Skeletal muscle satellite cell (primary cell): ENCODE data around the gene RNF11.
A peak's percentile ranks its signal among the peaks of the same experiment; 100 is the strongest.

Experiments
- H3K27me3 ChIP-seq: 2 replicates; pipeline ENCODE4 v1.7.0; 2013; ENCODE audit warnings: low read length; ENCODE audit not compliant: control insufficient read depth, insufficient read depth
- H3K36me3 ChIP-seq: 2 replicates; pipeline ENCODE4 v1.7.0; 2013; ENCODE audit warnings: mild to moderate bottlenecking, control low read depth, low read length; ENCODE audit not compliant: insufficient read depth
- H3K4me1 ChIP-seq: 2 replicates; pipeline ENCODE4 v1.7.0; 2013; ENCODE audit warnings: low read length; ENCODE audit not compliant: control insufficient read depth, insufficient read depth
- H3K4me2 ChIP-seq: 2 replicates; pipeline ENCODE4 v1.7.0; 2013; ENCODE audit warnings: mild to moderate bottlenecking, low read length
- H3K4me3 ChIP-seq: 2 replicates; pipeline ENCODE4 v1.7.0; 2013; ENCODE audit warnings: low read length
- H3K9ac ChIP-seq: 2 replicates; pipeline ENCODE4 v1.7.0; 2013; ENCODE audit warnings: mild to moderate bottlenecking, low read depth, low read length, moderate library complexity
- H3K9me3 ChIP-seq: replicated peaks from 2 replicates; pipeline ENCODE4 v1.7.0; 2013; ENCODE audit warnings: mild to moderate bottlenecking, control low read depth, low read length

RNF11 gene

DNA sequence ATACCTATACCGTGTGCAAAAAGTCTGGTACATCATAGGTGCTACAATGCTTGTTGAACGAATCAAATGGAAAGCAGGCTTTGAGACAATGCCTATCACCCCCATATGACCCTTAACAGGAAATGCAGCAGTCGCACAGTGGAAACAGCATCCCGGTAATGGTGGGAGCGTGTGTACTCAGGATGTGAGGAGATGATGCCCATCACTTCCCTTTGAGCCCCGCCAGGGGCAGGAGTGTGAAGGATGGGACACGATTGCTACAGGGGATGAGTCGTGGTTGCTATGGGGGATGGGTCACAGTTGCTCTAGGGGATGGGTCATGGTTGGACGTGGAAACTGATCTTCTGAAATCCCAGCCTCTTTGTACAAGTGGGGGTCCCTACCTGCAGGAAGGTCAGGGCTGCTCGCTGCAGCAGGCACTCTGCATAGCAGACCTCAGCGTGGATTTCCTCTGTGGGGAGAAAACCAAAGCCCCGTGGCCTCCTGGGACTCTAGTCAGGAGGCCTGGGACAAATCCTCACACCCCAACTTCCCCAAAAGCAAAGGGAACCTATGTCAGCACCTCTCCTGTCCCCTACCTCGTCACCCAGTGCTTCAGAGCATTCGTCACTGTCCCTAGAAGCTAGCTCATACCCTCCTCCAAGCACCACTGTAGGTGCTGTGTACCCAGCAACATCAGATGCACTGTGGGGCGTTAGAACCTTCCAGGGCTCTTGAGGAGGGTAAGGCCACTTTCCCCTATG, 75.0 kb downstream of the RNF11 start:
- H3K36me3 ChIP-seq, result no peaks in the 10 kb centered on the region
- no peaks in the 10 kb centered on the region for H3K9me3 ChIP-seq
- no peak overlapping the region for H3K4me2 ChIP-seq
- no peak overlapping the region for H3K9ac ChIP-seq
- no peaks in the 10 kb centered on the region for H3K27me3 ChIP-seq
- peaks cover 12% of the 10 kb centered on the region for H3K4me1 ChIP-seq
- H3K4me3 ChIP-seq, result no peak overlapping the region

DNA sequence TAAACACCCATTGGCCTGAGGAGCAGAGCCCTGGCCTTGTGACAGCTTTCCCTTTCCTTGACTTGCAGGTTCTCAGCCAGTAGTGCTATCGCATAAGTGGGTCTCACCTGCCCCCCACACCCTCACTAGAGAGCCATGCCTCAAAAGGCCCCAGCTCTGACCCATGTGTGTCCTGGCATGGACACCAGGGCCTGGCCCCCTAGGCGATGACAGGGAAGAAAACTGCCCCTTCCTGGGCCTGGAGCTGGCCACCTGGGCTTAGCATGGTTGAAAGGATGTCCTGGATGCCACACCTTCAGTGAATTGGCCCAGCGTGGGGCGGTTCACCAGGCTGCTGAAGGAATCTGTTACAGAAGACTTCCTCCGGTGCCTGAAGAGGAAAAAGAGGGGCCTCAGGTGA, 75.8 kb downstream of the RNF11 start:
- no peaks in the 10 kb centered on the region for H3K36me3 ChIP-seq
- H3K9ac ChIP-seq, result no peak overlapping the region
- H3K9me3 ChIP-seq, result no peaks in the 10 kb centered on the region
- no peak overlapping the region for H3K4me2 ChIP-seq
- no peak overlapping the region for H3K4me3 ChIP-seq
- H3K27me3 ChIP-seq, result no peaks in the 10 kb centered on the region
- H3K4me1 ChIP-seq, result peaks cover 12% of the 10 kb centered on the region

DNA sequence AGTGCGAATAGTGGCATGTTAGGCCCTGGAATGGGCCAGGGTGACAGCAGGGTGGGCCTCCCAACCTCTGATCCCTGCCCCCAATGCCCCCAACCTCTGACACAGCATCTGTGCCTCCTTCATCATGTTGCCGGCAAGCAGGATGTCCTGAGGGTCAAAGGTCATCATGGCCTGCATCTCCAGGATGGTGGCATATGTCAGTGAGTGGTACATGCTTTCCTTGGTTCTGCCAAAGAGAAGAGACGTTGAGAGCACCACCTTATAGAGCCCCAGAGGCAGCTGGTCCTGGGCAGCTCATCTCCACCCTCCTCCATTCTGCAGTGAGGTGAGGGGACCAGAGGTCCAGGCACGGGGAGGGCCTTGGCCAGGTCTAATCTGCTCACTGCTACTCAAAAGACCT, 76.6 kb downstream of the RNF11 start:
- Histone ChIP-seq H3K4me2 (no peak overlapping the region), H3K9me3 (no peaks in the 10 kb centered on the region), H3K27me3 (no peaks in the 10 kb centered on the region), H3K36me3 (no peaks in the 10 kb centered on the region), H3K4me1 (peaks cover 12% of the 10 kb centered on the region), H3K4me3 (no peak overlapping the region), H3K9ac (no peak overlapping the region)

DNA sequence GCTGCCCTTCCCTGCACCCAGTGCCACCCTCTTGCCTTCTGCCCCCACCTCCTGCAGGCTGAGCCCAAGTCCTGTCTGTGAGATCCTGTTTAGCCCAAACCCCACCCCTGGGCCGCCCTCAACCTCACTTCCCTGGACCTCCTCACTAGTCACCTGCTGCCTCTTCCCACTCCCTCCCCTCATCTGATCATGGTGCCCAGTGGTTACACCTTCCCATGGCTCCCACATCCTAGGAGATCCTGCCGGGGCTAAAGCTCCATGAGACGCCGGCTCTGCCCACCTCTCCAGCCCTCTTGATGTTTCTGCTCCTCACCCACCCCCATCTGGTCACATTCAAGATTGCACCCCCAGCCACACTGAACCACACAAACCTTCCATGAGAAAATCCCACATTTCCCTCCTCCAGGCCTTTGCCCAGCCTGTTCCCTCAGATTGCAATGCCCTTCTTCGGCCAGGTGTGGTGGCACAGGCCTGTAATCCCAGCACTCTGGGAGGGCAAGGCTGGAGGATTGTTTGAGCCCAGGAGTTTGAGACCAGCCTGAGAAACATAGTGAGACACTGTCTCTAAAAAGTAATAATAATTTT, 77.3 kb downstream of the RNF11 start:
- peaks cover 12% of the 10 kb centered on the region for H3K4me1 ChIP-seq
- no peaks in the 10 kb centered on the region for H3K27me3 ChIP-seq
- no peaks in the 10 kb centered on the region for H3K9me3 ChIP-seq
- no peak overlapping the region for H3K4me3 ChIP-seq
- H3K9ac ChIP-seq, result peak overlapping the region; percentile 40
- H3K36me3 ChIP-seq, result no peaks in the 10 kb centered on the region
- H3K4me2 ChIP-seq, result no peak overlapping the region

DNA sequence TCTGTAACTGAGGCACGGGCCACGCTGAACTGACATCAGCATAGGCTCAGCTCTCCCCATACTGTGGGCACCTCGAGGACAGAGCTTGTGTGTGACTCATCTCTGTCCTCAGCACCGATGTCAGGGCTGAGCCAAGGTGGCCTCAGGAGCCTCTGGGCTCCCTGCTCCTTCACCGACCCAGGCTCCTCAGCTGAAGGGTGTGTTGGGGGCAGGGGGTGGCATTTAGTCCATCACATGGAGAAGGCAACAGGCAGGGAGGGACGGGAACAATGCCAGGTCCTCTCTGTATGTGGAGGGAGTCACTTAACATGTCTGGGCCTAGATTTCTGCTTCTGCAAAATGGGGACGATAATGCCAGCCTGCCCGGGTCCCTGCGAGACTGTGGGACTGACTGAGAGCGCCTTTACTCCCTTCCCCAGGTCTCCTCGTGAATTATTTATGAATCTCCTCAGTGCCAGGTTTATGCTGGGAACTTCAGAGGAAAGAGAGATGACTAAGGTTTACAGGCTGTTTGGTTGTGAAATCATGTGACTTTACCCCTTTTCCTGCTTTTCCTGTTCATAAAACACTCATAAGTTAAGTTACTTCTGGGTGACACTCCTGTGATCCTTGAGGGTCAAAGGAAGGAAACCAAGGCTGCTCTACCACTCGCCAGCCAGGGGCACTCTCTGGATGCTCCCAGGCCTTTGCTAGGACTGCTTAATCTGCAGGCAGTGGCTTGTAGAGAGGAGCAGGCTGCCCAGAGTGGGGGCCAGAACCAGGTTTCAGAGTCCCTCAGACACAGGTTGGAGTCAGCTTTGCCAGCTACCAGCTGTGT, 78.1 kb downstream of the RNF11 start:
- H3K9me3 ChIP-seq, result no peaks in the 10 kb centered on the region
- peaks cover 12% of the 10 kb centered on the region for H3K4me1 ChIP-seq
- H3K4me2 ChIP-seq, result peak overlapping the region; percentile 15
- H3K9ac ChIP-seq, result peak overlapping the region; percentile 40
- H3K27me3 ChIP-seq, result no peaks in the 10 kb centered on the region
- H3K36me3 ChIP-seq, result no peaks in the 10 kb centered on the region
- H3K4me3 ChIP-seq, result no peak overlapping the region

DNA sequence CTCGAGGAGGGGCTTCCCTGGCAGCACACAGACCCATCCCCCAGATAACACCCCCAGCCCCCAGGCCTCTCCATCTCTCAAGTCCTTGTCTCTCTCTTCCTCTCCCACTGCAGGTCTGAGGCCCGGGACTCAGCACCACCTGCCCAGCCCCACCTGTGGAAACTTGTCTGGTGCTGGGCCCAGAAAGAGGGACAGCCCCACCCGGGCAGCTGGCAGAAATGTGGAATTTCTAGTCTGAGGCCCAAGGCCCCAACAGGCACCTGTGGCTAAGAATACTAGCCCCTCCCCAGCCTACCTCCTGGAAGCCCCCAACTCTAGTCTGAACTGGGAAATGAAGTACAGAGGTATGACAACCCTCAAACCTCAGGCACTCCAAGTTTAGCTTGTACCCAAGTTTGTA, 78.9 kb downstream of the RNF11 start:
- H3K27me3 ChIP-seq, result no peaks in the 10 kb centered on the region

DNA sequence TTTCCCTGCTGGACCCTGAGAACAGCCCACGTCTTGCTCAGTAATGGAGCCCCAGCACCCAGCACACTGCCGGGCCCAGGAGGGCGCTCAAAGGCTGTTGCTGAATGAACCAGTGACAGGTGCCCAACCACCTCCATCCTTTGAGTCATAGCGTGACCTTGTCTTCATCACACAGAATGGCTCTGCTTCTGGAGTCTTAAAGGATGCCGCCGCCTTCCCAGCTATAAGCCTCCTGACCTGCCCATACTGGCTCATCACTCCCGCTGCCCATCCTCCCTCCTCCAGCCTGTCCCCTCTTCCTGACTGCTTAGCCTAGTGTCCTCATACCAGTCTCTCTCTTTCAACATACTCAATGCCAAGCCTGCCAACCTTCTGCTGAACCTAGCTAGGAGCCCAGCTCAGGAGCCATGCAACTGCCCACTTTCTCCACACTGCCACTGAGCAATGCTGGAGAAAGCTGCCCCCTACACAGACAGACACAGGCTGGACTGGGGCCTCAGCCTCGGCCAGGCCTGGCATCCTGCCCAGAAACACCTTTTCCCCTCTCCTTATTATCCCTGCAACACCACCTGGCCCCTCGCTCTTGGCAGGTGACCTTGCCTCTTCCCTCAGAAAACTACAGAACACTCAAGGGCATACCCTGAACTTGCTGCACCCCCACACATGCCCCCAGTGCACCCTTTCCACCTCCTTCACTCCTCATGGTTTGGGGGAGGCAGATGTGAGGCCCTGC, 80.2 kb downstream of the RNF11 start:
- Histone ChIP-seq H3K9ac (no peak overlapping the region), H3K9me3 (no peaks in the 10 kb centered on the region), H3K4me2 (no peak overlapping the region), H3K4me3 (no peak overlapping the region), H3K27me3 (no peaks in the 10 kb centered on the region), H3K4me1 (peaks cover 12% of the 10 kb centered on the region), H3K36me3 (no peaks in the 10 kb centered on the region)

More for the DNA sequence above, 78.9 kb downstream of the RNF11 start:
- peaks cover 12% of the 10 kb centered on the region for H3K4me1 ChIP-seq
- no peaks in the 10 kb centered on the region for H3K9me3 ChIP-seq
- no peak overlapping the region for H3K4me3 ChIP-seq
- no peak overlapping the region for H3K4me2 ChIP-seq
- H3K36me3 ChIP-seq, result no peaks in the 10 kb centered on the region
- H3K9ac ChIP-seq, result no peak overlapping the region

DNA sequence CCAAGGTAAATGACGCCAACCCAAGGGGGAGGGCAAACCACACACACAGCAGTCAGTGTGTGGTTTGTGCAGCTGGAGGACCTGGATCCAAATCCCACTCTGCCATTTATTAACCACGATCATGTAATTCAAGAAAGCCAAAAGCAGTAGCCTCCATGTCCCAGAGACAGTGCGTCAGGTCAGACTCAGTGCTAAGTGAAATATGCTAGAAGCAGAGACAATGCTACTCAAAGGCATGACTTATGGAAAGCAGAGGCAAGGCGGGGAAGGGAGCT, 80.7 kb downstream of the RNF11 start:
- Histone ChIP-seq H3K27me3 (no peaks in the 10 kb centered on the region), H3K9me3 (no peaks in the 10 kb centered on the region), H3K4me3 (no peak overlapping the region), H3K4me2 (no peak overlapping the region), H3K4me1 (peaks cover 12% of the 10 kb centered on the region), H3K36me3 (no peaks in the 10 kb centered on the region), H3K9ac (no peak overlapping the region)

DNA sequence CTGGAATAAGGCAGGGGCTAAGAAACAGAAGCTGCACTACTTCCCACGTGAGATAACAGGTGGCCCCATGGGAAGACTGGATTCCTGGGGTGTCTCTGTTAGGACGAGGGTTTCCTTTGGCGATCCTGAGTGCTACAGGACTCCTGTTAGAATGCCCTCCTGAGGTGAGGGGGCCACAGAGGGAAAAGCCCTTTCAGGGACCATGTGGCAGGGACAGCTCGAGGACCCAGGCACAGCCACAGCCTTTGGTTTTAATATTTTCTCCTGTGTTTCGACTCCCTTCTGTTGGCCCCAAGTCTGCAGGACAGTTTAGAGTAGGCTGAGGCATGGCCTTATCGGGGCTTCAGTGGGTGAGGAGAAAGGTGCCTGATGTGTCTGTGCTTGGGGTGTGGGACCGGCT, 81.7 kb downstream of the RNF11 start:
- Histone ChIP-seq H3K36me3 (no peaks in the 10 kb centered on the region), H3K27me3 (no peaks in the 10 kb centered on the region), H3K4me2 (no peak overlapping the region), H3K9ac (no peak overlapping the region), H3K4me1 (peaks cover 12% of the 10 kb centered on the region), H3K4me3 (no peak overlapping the region), H3K9me3 (no peaks in the 10 kb centered on the region)

DNA sequence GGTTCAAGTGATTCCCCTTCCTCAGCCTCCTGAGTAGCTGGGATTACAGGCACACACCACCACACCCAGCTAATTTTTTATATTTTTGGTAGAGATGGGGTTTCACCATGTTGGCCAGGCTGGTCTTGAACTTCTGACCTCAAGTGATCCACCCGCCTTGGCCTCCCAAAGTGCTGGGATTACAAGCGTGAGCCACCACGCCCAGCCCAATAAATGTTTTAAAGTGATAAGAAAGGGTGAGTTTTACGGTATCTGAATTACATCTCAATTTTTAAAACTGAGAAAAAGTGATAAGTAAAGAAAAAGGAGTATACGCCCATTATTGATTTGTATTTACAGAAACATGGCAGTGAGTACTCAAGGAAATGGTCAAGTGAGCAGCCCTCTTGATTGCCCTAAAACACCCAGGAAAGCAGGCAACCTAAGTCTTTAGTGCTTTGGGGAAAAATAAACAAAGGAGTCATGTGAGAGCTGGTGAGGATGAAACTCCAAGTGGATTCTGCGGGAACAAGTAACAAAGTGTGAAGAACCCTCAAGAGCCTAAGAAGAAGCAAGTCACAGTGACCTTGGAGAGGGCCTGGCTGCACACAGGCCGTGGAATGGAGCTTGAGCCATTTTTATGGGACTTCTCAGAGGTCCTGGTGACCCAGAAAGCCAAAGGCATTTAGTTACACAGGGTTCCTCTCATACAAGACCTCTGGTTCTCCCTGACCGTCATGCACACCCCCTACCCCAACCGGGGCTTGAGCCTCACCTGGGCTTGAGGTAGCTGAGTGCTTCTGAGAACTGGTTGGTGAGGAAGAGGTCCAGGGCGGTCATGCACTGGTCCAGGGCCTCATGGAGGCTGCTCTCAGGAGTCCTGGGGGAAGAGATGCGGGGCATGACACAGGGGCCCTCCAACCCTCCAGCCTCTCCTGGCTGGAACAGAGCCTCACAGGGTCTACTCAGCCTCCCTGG, 85.2 kb downstream of the RNF11 start:
- H3K9ac ChIP-seq, result no peak overlapping the region

DNA sequence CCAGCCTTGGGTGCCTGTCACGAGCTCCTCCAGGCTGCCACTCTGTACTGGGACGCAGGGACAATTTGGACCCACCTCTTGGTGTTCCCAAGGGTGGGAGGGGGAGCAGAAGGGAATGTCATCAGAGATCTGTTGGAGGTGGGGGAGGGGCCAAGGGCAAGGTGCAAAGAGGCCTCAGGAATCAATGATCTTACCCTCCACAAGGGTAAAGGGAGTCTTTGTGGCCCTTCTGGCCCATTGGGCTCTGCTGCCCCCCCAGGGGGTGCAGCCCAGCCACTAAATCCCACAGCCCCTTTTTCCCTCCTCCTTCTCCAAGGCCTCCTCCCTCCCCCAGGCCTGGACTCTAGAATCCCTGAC, 85.8 kb downstream of the RNF11 start:
- H3K9ac ChIP-seq, result no peak overlapping the region
- no peaks in the 10 kb centered on the region for H3K36me3 ChIP-seq
- H3K27me3 ChIP-seq, result no peaks in the 10 kb centered on the region
- H3K9me3 ChIP-seq, result no peaks in the 10 kb centered on the region
- H3K4me2 ChIP-seq, result no peak overlapping the region
- no peak overlapping the region for H3K4me3 ChIP-seq
- no peaks in the 10 kb centered on the region for H3K4me1 ChIP-seq

More for the DNA sequence above, 85.2 kb downstream of the RNF11 start:
- Histone ChIP-seq H3K4me1 (no peaks in the 10 kb centered on the region), H3K4me3 (no peak overlapping the region), H3K27me3 (no peaks in the 10 kb centered on the region), H3K36me3 (no peaks in the 10 kb centered on the region), H3K4me2 (no peak overlapping the region), H3K9me3 (no peaks in the 10 kb centered on the region)
